Measurements from ENCODE around the gene EIF2AK2.
"Not testable (repeated sequence)": the region's sequence is repeated elsewhere in the genome, so short reads cannot be mapped to it uniquely, and the experiment has no call there.

The EIF2AK2 gene
- total RNA-seq = 79.5 to 114 reads per million in 2 donors

GRCh38 chr2:37156857-37157714, at the start of gene EIF2AK2:
TSS of gene EIF2AK2 (minus strand) at chr2:37156980. CDS start at chr2:37147806, 9,174 bp downstream.
- DNase-seq = peak; percentile 74

- no peak for DNase-seq
These were observed 49.0 kb upstream of the EIF2AK2 start for GRCh38 chr2:37205689-37206341.

GRCh38 chr2:37205071-37205661, 48.4 kb upstream of the EIF2AK2 start:
- not testable (repeated sequence) for DNase-seq

- DNase-seq = no peak
These were observed 46.9 kb upstream of the EIF2AK2 start for GRCh38 chr2:37203708-37204107.

- no peak for DNase-seq
These were observed 45.0 kb upstream of the EIF2AK2 start for GRCh38 chr2:37201766-37202165.

- DNase-seq = no peak
These were observed 44.4 kb upstream of the EIF2AK2 start for GRCh38 chr2:37201208-37201607.

- no peak for DNase-seq
These were observed 41.9 kb upstream of the EIF2AK2 start for GRCh38 chr2:37198681-37199065.

GRCh38 chr2:37196320-37197195, 39.8 kb upstream of the EIF2AK2 start, which contains the start of gene CEBPZOS:
TSS of gene CEBPZOS (plus strand) at chr2:37196496. CDS start at chr2:37199705, 3,209 bp downstream.
- peak; percentile 71 for DNase-seq

- not testable (repeated sequence) for DNase-seq
These were observed 39.1 kb upstream of the EIF2AK2 start for GRCh38 chr2:37195862-37196319.

GRCh38 chr2:37192551-37192950, 35.8 kb upstream of the EIF2AK2 start:
- DNase-seq = no peak

- DNase-seq = no peak
These were observed 35.0 kb upstream of the EIF2AK2 start for GRCh38 chr2:37191747-37192146.

GRCh38 chr2:37191253-37191652, 34.5 kb upstream of the EIF2AK2 start:
- no peak for DNase-seq

- DNase-seq = no peak
These were observed 33.5 kb upstream of the EIF2AK2 start for GRCh38 chr2:37190290-37190689.

- no peak for DNase-seq
These were observed 32.8 kb upstream of the EIF2AK2 start for GRCh38 chr2:37189452-37190153.

GRCh38 chr2:37188570-37188969, 31.8 kb upstream of the EIF2AK2 start, which contains the start of gene SULT6B1:
TSS of gene SULT6B1 (minus strand) at chr2:37188670. CDS start at chr2:37188640, 30 bp downstream.
- DNase-seq = no peak

GRCh38 chr2:37181726-37182684, 25.2 kb upstream of the EIF2AK2 start:
- DNase-seq = no peak

GRCh38 chr2:37180640-37181039, 23.9 kb upstream of the EIF2AK2 start:
- no peak for DNase-seq

GRCh38 chr2:37180006-37180639, 23.3 kb upstream of the EIF2AK2 start:
- no peak for DNase-seq

GRCh38 chr2:37173741-37174140, 17.0 kb upstream of the EIF2AK2 start:
- DNase-seq = no peak

- DNase-seq = no peak
These were observed 14.8 kb upstream of the EIF2AK2 start for GRCh38 chr2:37171624-37171950.
